GM23248 (cell line): ENCODE measurements around the gene NCBP2. TPM values are rescaled to one million over a fixed set of nuclear protein-coding genes. Genes with fewer than 3 reads are reported as not detected.
A peak's percentile ranks its signal among the peaks of the same experiment; 100 is the strongest.

Experiments
- DNase-seq: peaks from one replicate; pipeline ENCODE4 v3.0.0-alpha.2; 2015
- H2AFZ ChIP-seq: fragments of 200-600 bp; sonication (generic); 2 replicates; pipeline ENCODE4 v1.6.1; 2016; ENCODE audit warnings: antibody characterized with exemption
- H3F3A ChIP-seq: fragments of 200-600 bp; sonication (generic); 2 replicates; pipeline ENCODE4 v1.6.1; 2016; ENCODE audit warnings: mild to moderate bottlenecking, antibody characterized with exemption, mixed run types; ENCODE audit not compliant: insufficient read depth
- H3K27ac ChIP-seq: fragments of 200-600 bp; sonication (generic); 2 replicates; pipeline ENCODE4 v1.5.1; 2016; ENCODE audit warnings: mild to moderate bottlenecking
- H3K27me3 ChIP-seq: fragments of 200-600 bp; sonication (generic); replicated peaks from 2 replicates; pipeline ENCODE4 v1.6.1; 2016; ENCODE audit warnings: mild to moderate bottlenecking; ENCODE audit not compliant: insufficient read depth
- H3K36me3 ChIP-seq: fragments of 200-600 bp; sonication (generic); 2 replicates; pipeline ENCODE4 v1.6.1; 2016; ENCODE audit warnings: low read depth, mild to moderate bottlenecking
- H3K4me1 ChIP-seq: fragments of 200-600 bp; sonication (generic); 2 replicates; pipeline ENCODE4 v1.6.1; 2016; ENCODE audit warnings: mild to moderate bottlenecking; ENCODE audit not compliant: insufficient read depth
- H3K4me2 ChIP-seq: fragments of 200-600 bp; sonication (generic); one replicate; pipeline ENCODE4 v1.6.1; 2016; ENCODE audit warnings: mild to moderate bottlenecking; ENCODE audit not compliant: unreplicated experiment
- H3K4me3 ChIP-seq: fragments of 200-600 bp; sonication (generic); 2 replicates; pipeline ENCODE4 v1.5.1; 2016; ENCODE audit warnings: mild to moderate bottlenecking
- H3K79me2 ChIP-seq: fragments of 200-600 bp; sonication (generic); 2 replicates; pipeline ENCODE4 v1.6.1; 2016; ENCODE audit warnings: mild to moderate bottlenecking; ENCODE audit not compliant: insufficient read depth
- H3K9ac ChIP-seq: fragments of 200-600 bp; sonication (generic); 2 replicates; pipeline ENCODE4 v1.6.1; 2016; ENCODE audit warnings: mild to moderate bottlenecking
- H3K9me2 ChIP-seq: fragments of 200-600 bp; sonication (generic); 2 replicates; pipeline ENCODE4 v1.6.1; 2016; ENCODE audit warnings: mixed run types, mild to moderate bottlenecking, moderate library complexity; ENCODE audit not compliant: insufficient read depth
- H3K9me3 ChIP-seq: fragments of 200-600 bp; sonication (generic); one replicate; pipeline ENCODE4 v1.6.1; 2017; ENCODE audit warnings: low read depth
- H4K20me1 ChIP-seq: fragments of 200-600 bp; sonication (generic); 2 replicates; pipeline ENCODE4 v1.6.0; 2016; ENCODE audit not compliant: insufficient read depth
- EZH2 ChIP-seq: fragments of 200-600 bp; sonication (generic); IDR thresholded peaks from 2 replicates; pipeline ENCODE4 v1.6.1; 2018; ENCODE audit warnings: antibody characterized with exemption, mild to moderate bottlenecking; ENCODE audit not compliant: insufficient read depth, poor library complexity, severe bottlenecking
- EZH2phosphoT487 ChIP-seq: fragments of 200-600 bp; sonication (generic); IDR thresholded peaks from 2 replicates; pipeline ENCODE4 v1.6.1; 2018; ENCODE audit warnings: antibody characterized with exemption, moderate library complexity, mild to moderate bottlenecking, low read depth; ENCODE audit not compliant: insufficient read depth
- WGBS, 2 experiments: methylation state at CpG; one replicate each; pipeline ENCODE4 v1.1.6; 2015 to 2017; ENCODE audit warnings: low lambda C conversion rate in 2 of 2, low coverage in 1 of 2; ENCODE audit errors: missing lambda C conversion rate in 2 of 2; 5-methylcytosine and 5-hydroxymethylcytosine counted together
- in situ Hi-C: fragments of 300-500 bp; cut with MboI; formaldehyde crosslinking; loops from 2 replicates; pipeline ENCODE4 v1.15.0; 2020
- polyA plus RNA-seq: library from polyadenylated mRNA; unstranded; fragments of >200 nt; fragmentation: Nextera tagmentation; extraction: Ambion mirVana; gene quantifications from 2 replicates; pipeline ENCODE4 v1.2.1, GENCODE V29; 2016
- total RNA-seq: library from RNA; depleted of rRNA; stranded (reverse); fragments of >200 nt; shearing (Covaris generic); gene quantifications from 2 replicates; pipeline ENCODE4 v1.2.3, GENCODE V29; 2014

The NCBP2 gene
- total and polyA plus RNA-seq, 2 experiments from 2014 or later, result 75.3 to 107 TPM

GRCh38 chr3:196988241-196989029 lies 46.1 kb upstream of the NCBP2 start:
- Histone ChIP-seq H3K4me1 (peaks cover 4% of the 10 kb centered on the region; the same call in 1 of the 2 replicates), H3K27ac (no peak overlapping the region), H4K20me1 (no peaks in the 10 kb centered on the region), H3F3A (no peaks in the 10 kb centered on the region), H2AFZ (no peak overlapping the region), H3K79me2 (no peaks in the 10 kb centered on the region), H3K9me3 (no peaks in the 10 kb centered on the region), H3K4me2 (no peak overlapping the region), H3K36me3 (no peaks in the 10 kb centered on the region), H3K9ac (no peak overlapping the region), H3K9me2 (no peaks in the 10 kb centered on the region), H3K27me3 (0 out of 2 replicates have a peak, but pooled peaks cover 4% of the 10 kb centered on the region), H3K4me3 (no peak overlapping the region)
- in situ Hi-C loops, result loop anchor here (25.0 kb wide), 1 partner anchor 199 kb away; no protein-coding TSS in a partner anchor
- no peak for DNase-seq
- 78 to 79% methylated on average over 12 of the region's 12 CpGs for WGBS, 2 experiments
- no peak for TF ChIP-seq EZH2phosphoT487
- no peak for TF ChIP-seq EZH2

DNA sequence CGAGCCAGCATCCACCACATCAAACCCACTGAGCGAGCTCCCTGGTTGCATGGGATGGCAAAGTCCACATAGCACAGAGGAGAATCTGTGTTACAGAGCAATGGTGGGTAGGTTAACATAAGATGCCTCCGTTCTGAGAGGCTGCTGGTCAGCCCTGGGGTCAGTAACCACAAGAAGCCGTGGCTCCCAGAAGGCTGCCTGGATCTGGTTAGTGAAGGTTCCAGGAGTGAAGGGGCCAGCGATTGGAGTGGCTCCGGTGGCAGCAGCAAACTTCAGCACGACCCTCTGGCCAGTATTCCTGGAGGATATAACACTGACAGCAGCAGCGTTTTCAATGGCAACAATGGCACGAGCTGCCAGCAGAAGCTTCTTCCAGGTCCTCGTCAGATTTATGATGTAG lies 44.7 kb upstream of the NCBP2 start:
- no peak for DNase-seq
- Histone ChIP-seq H3F3A (no peaks in the 10 kb centered on the region), H3K27me3 (0 out of 2 replicates have a peak, but pooled peaks cover 5% of the 10 kb centered on the region), H2AFZ (no peak overlapping the region), H3K4me2 (no peak overlapping the region), H3K9me3 (no peaks in the 10 kb centered on the region), H3K4me3 (no peak overlapping the region), H4K20me1 (no peaks in the 10 kb centered on the region), H3K4me1 (peaks cover 4% of the 10 kb centered on the region; the same call in 1 of the 2 replicates), H3K27ac (no peak overlapping the region), H3K9me2 (no peaks in the 10 kb centered on the region), H3K36me3 (no peaks in the 10 kb centered on the region), H3K79me2 (no peaks in the 10 kb centered on the region), H3K9ac (no peak overlapping the region)
- TF ChIP-seq EZH2 (no peak), EZH2phosphoT487 (no peak)
- in situ Hi-C loops, result loop anchor here (25.0 kb wide), 1 partner anchor 200 kb away; no protein-coding TSS in a partner anchor
- 77 to 80% methylated on average over 10 of the region's 10 CpGs for WGBS, 2 experiments

- no peaks in the 10 kb centered on the region for H3K36me3 ChIP-seq
- H3K9me3 ChIP-seq, result no peaks in the 10 kb centered on the region
- H3F3A ChIP-seq, result no peaks in the 10 kb centered on the region
- H3K9me2 ChIP-seq, result no peaks in the 10 kb centered on the region
- H3K27ac ChIP-seq, result no peak overlapping the region
- peaks cover 4% of the 10 kb centered on the region; the same call in 1 of the 2 replicates for H3K4me1 ChIP-seq
- H3K4me3 ChIP-seq, result no peak overlapping the region
- no peaks in the 10 kb centered on the region for H3K79me2 ChIP-seq
- DNase-seq, result peak; percentile 33
- H3K27me3 ChIP-seq, result 0 out of 2 replicates have a peak, but pooled peaks cover 5% of the 10 kb centered on the region
- WGBS, 2 experiments, result 71 to 73% methylated on average over 9 of the region's 9 CpGs
- H4K20me1 ChIP-seq, result no peaks in the 10 kb centered on the region
- no peak for TF ChIP-seq EZH2phosphoT487
- TF ChIP-seq EZH2, result no peak
- no peak overlapping the region for H2AFZ ChIP-seq
- no peak overlapping the region for H3K9ac ChIP-seq
- H3K4me2 ChIP-seq, result no peak overlapping the region
- in situ Hi-C loops, result loop anchor here (25.0 kb wide), 1 partner anchor 201 kb away; no protein-coding TSS in a partner anchor
These were observed 43.9 kb upstream of the NCBP2 start for GRCh38 chr3:196985954-196986885.

DNA sequence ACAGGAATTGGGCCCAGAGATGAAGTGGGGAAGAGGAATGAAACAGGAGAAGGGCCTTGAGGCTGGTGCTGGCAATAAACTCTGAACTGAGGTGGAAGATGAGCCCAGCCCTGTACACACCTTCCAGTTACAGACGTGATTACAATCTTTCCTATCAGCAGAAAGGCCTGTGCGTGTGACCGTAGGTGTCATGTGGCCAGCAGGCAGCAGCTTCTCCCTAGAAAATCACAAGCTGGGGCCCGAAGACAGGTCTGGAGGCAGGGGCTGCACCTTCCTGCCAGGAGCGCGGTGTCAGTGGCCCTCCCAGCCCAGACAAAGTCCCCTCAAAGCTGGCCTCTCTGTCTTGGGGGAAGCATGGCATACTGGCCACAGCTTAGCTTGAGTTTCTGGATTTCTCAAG lies 43.0 kb upstream of the NCBP2 start:
- Histone ChIP-seq H3K79me2 (no peaks in the 10 kb centered on the region), H3K36me3 (no peaks in the 10 kb centered on the region), H3K4me1 (peaks cover 4% of the 10 kb centered on the region; the same call in 1 of the 2 replicates), H3K27me3 (0 out of 2 replicates have a peak, but pooled peaks cover 5% of the 10 kb centered on the region), H3K9me3 (no peaks in the 10 kb centered on the region), H3F3A (no peaks in the 10 kb centered on the region), H3K27ac (no peak overlapping the region), H3K4me2 (no peak overlapping the region), H4K20me1 (no peaks in the 10 kb centered on the region), H3K9ac (no peak overlapping the region), H2AFZ (no peak overlapping the region), H3K4me3 (no peak overlapping the region), H3K9me2 (no peaks in the 10 kb centered on the region)
- TF ChIP-seq EZH2phosphoT487, result no peak
- no peak for TF ChIP-seq EZH2
- in situ Hi-C loops, result loop anchor here (25.0 kb wide), 1 partner anchor 202 kb away; no protein-coding TSS in a partner anchor
- no peak for DNase-seq
- 64 to 65% methylated on average over 6 of the region's 6 CpGs for WGBS, 2 experiments
